K562 (cell line): ENCODE data around the gene SLC33A1. TPM values are rescaled to one million over a fixed set of nuclear protein-coding genes. Genes with fewer than 3 reads are reported as not detected.

ENCODE experiments used
- ADNP ChIP-seq: fragments of 200-800 bp; sonication (Bioruptor generic); IDR thresholded peaks from 2 replicates; pipeline ENCODE4 v1.6.1; 2016; ENCODE audit warnings: missing genetic modification characterization, missing compliant biosample characterization
- BMI1 ChIP-seq: fragments of 150-350 bp; IDR thresholded peaks from 2 replicates; pipeline ENCODE4 v1.6.1; 2014; ENCODE audit warnings: low read length
- BRF1 ChIP-seq: IDR thresholded peaks from 3 replicates; pipeline ENCODE4 v1.6.1; 2011; ENCODE audit warnings: borderline replicate concordance, mild to moderate bottlenecking; ENCODE audit not compliant: insufficient read length; ENCODE audit errors: extremely low read depth
- CGGBP1 ChIP-seq: fragments of 250-450 bp; sonication (Bioruptor Pico); IDR thresholded peaks from 2 replicates; pipeline ENCODE4 v1.9.0; 2021; ENCODE audit warnings: mild to moderate bottlenecking
- COPS2 ChIP-seq: fragments of 450-650 bp; conservative IDR thresholded peaks from 2 replicates; pipeline ENCODE4 v1.6.1; 2016; ENCODE audit warnings: mild to moderate bottlenecking, moderate library complexity
- ETS1 ChIP-seq: conservative IDR thresholded peaks from 2 replicates; pipeline ENCODE4 v1.6.1; 2011; ENCODE audit warnings: low read depth, mild to moderate bottlenecking, low read length; ENCODE audit not compliant: control insufficient read depth
- HIVEP1 ChIP-seq: fragments of 250-450 bp; sonication (Bioruptor Pico); IDR thresholded peaks from 2 replicates; pipeline ENCODE4 v1.4.0; 2020; ENCODE audit warnings: mild to moderate bottlenecking
- NR2C2 ChIP-seq, 2 experiments: fragments of 200-800 bp in 1 of 2; sonication (Bioruptor generic) in 1 of 2; sonication (generic) in 1 of 2; formaldehyde crosslinking in 1 of 2; IDR thresholded peaks; 2 replicates each; pipeline versions ENCODE4 v1.6.1 to v1.8.0; 2016 to 2022; ENCODE audit warnings: mild to moderate bottlenecking in 1 of 2, missing compliant biosample characterization in 1 of 2, missing genetic modification characterization in 1 of 2, missing genetic modification reagents in 1 of 2
- NR2F6 ChIP-seq: fragments of 450-650 bp; formaldehyde crosslinking; IDR thresholded peaks from 2 replicates; pipeline ENCODE4 v1.4.0; 2020; ENCODE audit warnings: mild to moderate bottlenecking
- POLR2G ChIP-seq: fragments of 200-400 bp; formaldehyde crosslinking; IDR thresholded peaks from 2 replicates; pipeline ENCODE4 v1.6.1; 2017; ENCODE audit warnings: low read depth, mild to moderate bottlenecking, antibody characterized with exemption, low read length, moderate library complexity
- ZMIZ1 ChIP-seq, 2 experiments: fragments of 150-350 bp in 1 of 2; IDR thresholded peaks; 2 replicates each; pipeline ENCODE4 v1.6.1; 2012 to 2016; ENCODE audit warnings: low read depth in 2 of 2, low read length in 2 of 2, mild to moderate bottlenecking in 1 of 2, moderate library complexity in 1 of 2
- polyA plus RNA-seq, 8 experiments: library from polyadenylated mRNA; depleted of rRNA in 4 of 8; stranded (reverse) in 5 of 8; unstranded in 3 of 8; fragments of >200 nt; fragmentation: Nextera tagmentation in 2 of 8; fragmentation: Illumina TruSeq in 1 of 8; extraction: Ambion mirVana in 2 of 8; extraction: Trizol in 1 of 8; gene quantifications; 2 replicates each; pipeline versions ENCODE4 v1.2.1 to v1.2.3, GENCODE V29; 2011 to 2014; ENCODE audit warnings: inconsistent platforms in 1 of 8, missing spikeins in 1 of 8
- total RNA-seq, 7 experiments: library from RNA; depleted of rRNA in 6 of 7; stranded (reverse); fragments of >200 nt in 6 of 7; fragmentation: Illumina TruSeq in 2 of 7; extraction: Trizol in 2 of 7; gene quantifications; 2 replicates each; pipeline versions ENCODE4 v1.2.1 to v1.2.3, GENCODE V29; 2011 to 2021; ENCODE audit warnings: low replicate concordance in 1 of 7
- TF ChIP-seq, protein P1 (sequence below): fragments of 450-650 bp; IDR thresholded peaks from 2 replicates; pipeline ENCODE4 v1.6.1; 2017; ENCODE audit warnings: antibody characterized with exemption
- TF ChIP-seq, protein P2 (sequence below): fragments of 200-800 bp; sonication (Bioruptor generic); IDR thresholded peaks from 2 replicates; pipeline ENCODE4 v1.6.1; 2017; ENCODE audit warnings: missing genetic modification characterization, missing compliant biosample characterization
- TF ChIP-seq, protein P3 (sequence below), 2 experiments: IDR thresholded peaks; 2 replicates each; pipeline ENCODE4 v1.6.1; 2012; ENCODE audit warnings: improper control_type of control experiment in 2 of 2, low read depth in 2 of 2, low read length in 2 of 2, borderline replicate concordance in 1 of 2

The SLC33A1 gene
- total and polyA plus RNA-seq, 9 of the 15 experiments (the other 6 are each of a cell fraction or from before 2014, with no cell fraction given), result 6.2 to 26.8 (median 19.6) TPM

GRCh38 chr3:155890671-155891190 is 36.5 kb upstream of the SLC33A1 start (continued):
- TF ChIP-seq, protein P1, sequence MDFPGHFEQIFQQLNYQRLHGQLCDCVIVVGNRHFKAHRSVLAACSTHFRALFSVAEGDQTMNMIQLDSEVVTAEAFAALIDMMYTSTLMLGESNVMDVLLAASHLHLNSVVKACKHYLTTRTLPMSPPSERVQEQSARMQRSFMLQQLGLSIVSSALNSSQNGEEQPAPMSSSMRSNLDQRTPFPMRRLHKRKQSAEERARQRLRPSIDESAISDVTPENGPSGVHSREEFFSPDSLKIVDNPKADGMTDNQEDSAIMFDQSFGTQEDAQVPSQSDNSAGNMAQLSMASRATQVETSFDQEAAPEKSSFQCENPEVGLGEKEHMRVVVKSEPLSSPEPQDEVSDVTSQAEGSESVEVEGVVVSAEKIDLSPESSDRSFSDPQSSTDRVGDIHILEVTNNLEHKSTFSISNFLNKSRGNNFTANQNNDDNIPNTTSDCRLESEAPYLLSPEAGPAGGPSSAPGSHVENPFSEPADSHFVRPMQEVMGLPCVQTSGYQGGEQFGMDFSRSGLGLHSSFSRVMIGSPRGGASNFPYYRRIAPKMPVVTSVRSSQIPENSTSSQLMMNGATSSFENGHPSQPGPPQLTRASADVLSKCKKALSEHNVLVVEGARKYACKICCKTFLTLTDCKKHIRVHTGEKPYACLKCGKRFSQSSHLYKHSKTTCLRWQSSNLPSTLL, result no peak
- no peak for TF ChIP-seq POLR2G
- no peak for TF ChIP-seq NR2F6 (CRISPR knock-in tag)
- peak in 1 of 2 experiments; percentile 76; a peak in 1 of 4 replicates for TF ChIP-seq ZMIZ1 (IDR thresholded peaks at IDR 0.05; ENCODE audit: low read depth in 2 of 2, low read length in 2 of 2)
- no peak for TF ChIP-seq CGGBP1
- no peak for TF ChIP-seq BMI1
- no peak for TF ChIP-seq COPS2
- no peak for TF ChIP-seq NR2C2 (CRISPR knock-in tag; IDR thresholded peaks at IDR 0.05)
- TF ChIP-seq NR2C2 (tag; IDR thresholded peaks at IDR 0.05), result no peak
- peak; percentile 62; the same call in 1 of the 2 replicates for TF ChIP-seq ADNP (tag)
- TF ChIP-seq, protein P2, sequence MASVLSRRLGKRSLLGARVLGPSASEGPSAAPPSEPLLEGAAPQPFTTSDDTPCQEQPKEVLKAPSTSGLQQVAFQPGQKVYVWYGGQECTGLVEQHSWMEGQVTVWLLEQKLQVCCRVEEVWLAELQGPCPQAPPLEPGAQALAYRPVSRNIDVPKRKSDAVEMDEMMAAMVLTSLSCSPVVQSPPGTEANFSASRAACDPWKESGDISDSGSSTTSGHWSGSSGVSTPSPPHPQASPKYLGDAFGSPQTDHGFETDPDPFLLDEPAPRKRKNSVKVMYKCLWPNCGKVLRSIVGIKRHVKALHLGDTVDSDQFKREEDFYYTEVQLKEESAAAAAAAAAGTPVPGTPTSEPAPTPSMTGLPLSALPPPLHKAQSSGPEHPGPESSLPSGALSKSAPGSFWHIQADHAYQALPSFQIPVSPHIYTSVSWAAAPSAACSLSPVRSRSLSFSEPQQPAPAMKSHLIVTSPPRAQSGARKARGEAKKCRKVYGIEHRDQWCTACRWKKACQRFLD (CRISPR knock-in tag), result no peak
- no peak for TF ChIP-seq HIVEP1 (CRISPR knock-in tag)
- TF ChIP-seq BRF1, result no peak
- no peak for TF ChIP-seq ETS1
- TF ChIP-seq, protein P3, sequence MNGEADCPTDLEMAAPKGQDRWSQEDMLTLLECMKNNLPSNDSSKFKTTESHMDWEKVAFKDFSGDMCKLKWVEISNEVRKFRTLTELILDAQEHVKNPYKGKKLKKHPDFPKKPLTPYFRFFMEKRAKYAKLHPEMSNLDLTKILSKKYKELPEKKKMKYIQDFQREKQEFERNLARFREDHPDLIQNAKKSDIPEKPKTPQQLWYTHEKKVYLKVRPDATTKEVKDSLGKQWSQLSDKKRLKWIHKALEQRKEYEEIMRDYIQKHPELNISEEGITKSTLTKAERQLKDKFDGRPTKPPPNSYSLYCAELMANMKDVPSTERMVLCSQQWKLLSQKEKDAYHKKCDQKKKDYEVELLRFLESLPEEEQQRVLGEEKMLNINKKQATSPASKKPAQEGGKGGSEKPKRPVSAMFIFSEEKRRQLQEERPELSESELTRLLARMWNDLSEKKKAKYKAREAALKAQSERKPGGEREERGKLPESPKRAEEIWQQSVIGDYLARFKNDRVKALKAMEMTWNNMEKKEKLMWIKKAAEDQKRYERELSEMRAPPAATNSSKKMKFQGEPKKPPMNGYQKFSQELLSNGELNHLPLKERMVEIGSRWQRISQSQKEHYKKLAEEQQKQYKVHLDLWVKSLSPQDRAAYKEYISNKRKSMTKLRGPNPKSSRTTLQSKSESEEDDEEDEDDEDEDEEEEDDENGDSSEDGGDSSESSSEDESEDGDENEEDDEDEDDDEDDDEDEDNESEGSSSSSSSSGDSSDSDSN (IDR thresholded peaks at IDR 0.05; ENCODE audit: borderline replicate concordance in 1 of 2, low read depth in 2 of 2, low read length in 2 of 2), result no peak
